Measurements from ENCODE around the gene C9orf152. TPM values are rescaled to one million over a fixed set of nuclear protein-coding genes. Genes with fewer than 3 reads are reported as not detected.

Gene C9orf152
- total RNA-seq, 2 experiments from 2014 or later: not detected

DNA sequence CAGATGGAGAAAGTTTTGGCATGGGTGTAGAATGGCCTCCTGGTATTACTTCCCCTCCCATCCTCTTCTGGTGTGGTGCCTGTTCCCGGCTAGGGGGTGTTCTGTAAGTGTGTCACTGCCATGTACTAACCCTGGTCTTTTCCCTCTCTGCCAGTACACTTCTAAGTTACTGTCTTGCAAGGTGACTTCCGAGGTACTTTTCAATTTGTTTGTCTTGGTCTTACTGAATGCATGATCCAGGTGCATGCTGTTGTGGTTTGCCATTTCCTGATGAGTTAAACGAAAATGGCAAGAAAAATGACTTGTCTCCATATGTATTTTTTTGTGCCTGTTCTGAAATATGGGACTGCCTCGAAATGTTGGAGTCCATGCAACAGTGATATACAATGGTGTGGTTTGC, 46.0 kb downstream of the C9orf152 start:
- DNase-seq (no peak), ATAC-seq (peak; percentile 29)
- TF ChIP-seq CTCF (IDR thresholded peaks at IDR 0.05): no peak
- no peaks in the 10 kb centered on the region for H3K9me3 Mint-ChIP-seq
- POLR2A ChIA-PET: no interaction called here
- no peaks in the 10 kb centered on the region for H3K27me3 Mint-ChIP-seq
- no peaks in the 10 kb centered on the region for H3K36me3 Mint-ChIP-seq (ENCODE audit: low read depth)
- H3K4me1 Mint-ChIP-seq (ENCODE audit: low read depth): peaks cover 24% of the 10 kb centered on the region
- intact Hi-C loops (cut with micrococcal nuclease): no loop called here
- CTCF ChIA-PET: no interaction called here
- H3K4me3 Mint-ChIP-seq: no peak overlapping the region
- H3K27ac Mint-ChIP-seq: no peak overlapping the region

GRCh38 chr9:110160685-110161084, 47.3 kb downstream of the C9orf152 start:
- Mint-ChIP-seq H3K27me3 (no peaks in the 10 kb centered on the region), H3K4me3 (no peak overlapping the region), H3K27ac (no peak overlapping the region), H3K9me3 (no peaks in the 10 kb centered on the region), H3K4me1 (ENCODE audit: low read depth) (peaks cover 35% of the 10 kb centered on the region), H3K36me3 (ENCODE audit: low read depth) (no peaks in the 10 kb centered on the region)
- ChIA-PET POLR2A (no interaction called here), CTCF (interaction anchor here (1.2 kb wide), 1 partner anchor 23 kb away, joined by 3 read pairs; no protein-coding TSS in a partner anchor)
- TF ChIP-seq CTCF (IDR thresholded peaks at IDR 0.05): no peak
- intact Hi-C loops (cut with micrococcal nuclease): no loop called here
- ATAC-seq (no peak), DNase-seq (no peak)

DNA sequence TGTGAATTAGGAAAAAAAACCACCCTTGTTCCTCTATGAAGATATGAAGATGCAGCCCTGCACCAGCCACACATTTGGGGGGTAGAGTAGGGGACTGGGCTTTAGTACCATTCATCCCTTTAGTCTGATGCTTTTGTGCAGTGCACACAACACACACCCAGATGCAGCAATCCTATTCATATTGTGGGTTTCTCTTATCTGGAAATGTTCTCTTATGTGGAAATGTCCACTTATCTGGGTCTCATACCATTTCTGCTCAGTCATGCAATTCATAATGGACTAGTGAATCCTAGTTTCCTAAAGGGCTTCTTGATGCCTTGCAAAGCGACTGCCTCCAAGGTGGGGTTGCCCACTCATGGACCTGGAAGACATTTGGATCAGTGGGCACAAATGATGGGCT, 47.8 kb downstream of the C9orf152 start:
- ATAC-seq: no peak
- Mint-ChIP-seq H3K27ac (no peak overlapping the region), H3K36me3 (ENCODE audit: low read depth) (no peaks in the 10 kb centered on the region), H3K4me3 (no peak overlapping the region), H3K9me3 (no peaks in the 10 kb centered on the region), H3K27me3 (no peaks in the 10 kb centered on the region), H3K4me1 (ENCODE audit: low read depth) (peaks cover 35% of the 10 kb centered on the region)
- CTCF ChIA-PET: interaction anchor here (1.2 kb wide), 1 partner anchor 23 kb away, joined by 3 read pairs; no protein-coding TSS in a partner anchor
- intact Hi-C loops (cut with micrococcal nuclease): no loop called here
- POLR2A ChIA-PET: interaction anchor here (0.7 kb wide), 1 partner anchor 594 kb away, joined by 3 read pairs; no protein-coding TSS in a partner anchor
- DNase-seq: no peak
- no peak for TF ChIP-seq CTCF (IDR thresholded peaks at IDR 0.05)

DNA sequence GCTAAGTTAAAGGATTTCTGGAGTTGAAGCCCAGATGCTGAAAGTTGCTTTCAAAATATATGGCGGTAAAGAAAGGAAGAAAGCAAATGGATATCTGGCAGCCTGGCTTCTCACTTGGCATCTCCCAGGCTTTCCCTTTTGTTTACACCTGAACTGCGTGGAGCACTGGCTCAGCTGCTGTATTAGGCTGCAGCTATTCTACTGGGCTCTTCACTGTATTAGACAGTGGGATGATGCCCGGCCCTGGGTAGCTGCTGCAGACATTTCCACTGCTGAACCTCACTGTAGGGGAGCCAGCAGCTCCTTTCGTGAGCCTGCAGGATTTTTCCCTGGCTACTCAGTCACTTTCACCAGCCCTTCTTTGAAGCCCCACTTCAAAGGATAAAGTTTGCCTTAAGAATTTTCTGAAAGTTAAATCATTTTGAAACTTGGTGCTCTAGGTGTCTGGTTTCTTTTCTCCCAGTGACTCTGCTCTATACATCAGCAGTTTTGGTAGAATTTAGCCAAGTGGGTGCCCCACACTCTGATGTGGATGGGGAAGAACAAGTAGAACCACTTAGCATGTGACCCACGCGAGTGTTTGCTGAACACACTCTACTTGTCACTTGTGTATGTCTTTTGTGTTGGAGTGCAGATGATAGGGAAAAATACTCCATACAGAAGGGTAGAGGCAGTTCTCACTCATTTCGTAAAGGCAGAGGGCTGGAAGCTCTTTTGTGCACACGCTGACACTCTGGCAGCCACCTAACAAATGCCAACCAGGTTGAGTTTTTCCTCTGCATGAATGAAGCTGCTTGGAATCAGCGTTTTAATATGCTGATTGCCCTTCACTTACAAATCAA, 49.9 kb downstream of the C9orf152 start:
- ChIA-PET POLR2A (interaction anchor here (0.6 to 1.0 kb wide), 2 partner anchors 10 to 49 kb away, joined by 3 to 5 read pairs; no protein-coding TSS in a partner anchor), CTCF (interaction anchor here (2.2 to 2.8 kb wide), 2 partner anchors 25 to 254 kb away, joined by 6 to 15 read pairs; no protein-coding TSS in a partner anchor)
- Mint-ChIP-seq H3K36me3 (ENCODE audit: low read depth) (no peaks in the 10 kb centered on the region), H3K27me3 (no peaks in the 10 kb centered on the region), H3K4me1 (ENCODE audit: low read depth) (peaks cover 36% of the 10 kb centered on the region), H3K27ac (no peak overlapping the region), H3K9me3 (no peaks in the 10 kb centered on the region), H3K4me3 (no peak overlapping the region)
- no peak for TF ChIP-seq CTCF (IDR thresholded peaks at IDR 0.05)
- intact Hi-C loops (cut with micrococcal nuclease): no loop called here
- peak; percentile 24 for ATAC-seq
- no peak for DNase-seq

GRCh38 chr9:110156902-110157301, 51.1 kb downstream of the C9orf152 start:
- ChIA-PET POLR2A (interaction anchor here (0.6 kb wide), 1 partner anchor 24 kb away, joined by 3 read pairs; no protein-coding TSS in a partner anchor), CTCF (interaction anchor here (1.0 to 2.8 kb wide), 5 partner anchors 8 to 253 kb away, joined by 3 to 15 read pairs (median 3); no protein-coding TSS in a partner anchor)
- H3K36me3 Mint-ChIP-seq (ENCODE audit: low read depth): no peaks in the 10 kb centered on the region
- ATAC-seq (peak; percentile 80), DNase-seq (peak; percentile 33)
- H3K27me3 Mint-ChIP-seq: no peaks in the 10 kb centered on the region
- no peak for TF ChIP-seq CTCF (IDR thresholded peaks at IDR 0.05)
- H3K4me3 Mint-ChIP-seq: no peak overlapping the region
- intact Hi-C loops (cut with micrococcal nuclease): no loop called here
- no peaks in the 10 kb centered on the region for H3K9me3 Mint-ChIP-seq
- peaks cover 35% of the 10 kb centered on the region for H3K4me1 Mint-ChIP-seq (ENCODE audit: low read depth)
- peak overlapping the region; percentile 16 for H3K27ac Mint-ChIP-seq
